HG03457 (cell line): ENCODE measurements around the gene PADI6.
"Not testable (repeated sequence)": the region's sequence is repeated elsewhere in the genome, so short reads cannot be mapped to it uniquely, and the experiment has no call there.

ENCODE experiments used
- ATAC-seq: cut with Tn5 transposase; IDR thresholded peaks from one replicate; pipeline ENCODE4 v1.9.1; 2021; ENCODE audit warnings: moderate number of reproducible peaks; ENCODE audit not compliant: unreplicated experiment

The PADI6 gene

GRCh38 chr1:17404034-17404684 lies 32.2 kb downstream of the PADI6 start:
- ATAC-seq = no peak

DNA sequence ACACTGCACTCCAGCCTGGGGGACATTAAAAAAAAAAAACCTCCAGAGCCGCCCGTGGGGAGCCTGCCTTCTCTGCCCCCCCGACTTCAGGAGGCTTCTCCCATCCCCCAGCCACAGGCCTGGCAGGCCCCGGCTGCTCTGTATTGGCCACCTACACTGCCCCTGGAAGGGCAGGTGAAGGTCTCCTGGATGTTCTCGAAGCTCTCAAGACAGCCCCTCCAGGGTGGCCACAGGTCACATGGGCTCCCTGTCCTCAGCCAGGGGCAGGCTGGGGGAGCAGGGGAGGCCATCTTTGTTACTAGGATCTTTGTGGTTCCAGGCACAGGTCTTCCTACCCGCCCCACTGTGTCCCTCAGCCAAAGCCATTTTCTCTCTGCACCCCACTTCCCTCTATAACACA lies 32.8 kb downstream of the PADI6 start:
- no peak for ATAC-seq

- no peak for ATAC-seq
Measured at GRCh38 chr1:17405898-17406759, 34.1 kb downstream of the PADI6 start.

DNA sequence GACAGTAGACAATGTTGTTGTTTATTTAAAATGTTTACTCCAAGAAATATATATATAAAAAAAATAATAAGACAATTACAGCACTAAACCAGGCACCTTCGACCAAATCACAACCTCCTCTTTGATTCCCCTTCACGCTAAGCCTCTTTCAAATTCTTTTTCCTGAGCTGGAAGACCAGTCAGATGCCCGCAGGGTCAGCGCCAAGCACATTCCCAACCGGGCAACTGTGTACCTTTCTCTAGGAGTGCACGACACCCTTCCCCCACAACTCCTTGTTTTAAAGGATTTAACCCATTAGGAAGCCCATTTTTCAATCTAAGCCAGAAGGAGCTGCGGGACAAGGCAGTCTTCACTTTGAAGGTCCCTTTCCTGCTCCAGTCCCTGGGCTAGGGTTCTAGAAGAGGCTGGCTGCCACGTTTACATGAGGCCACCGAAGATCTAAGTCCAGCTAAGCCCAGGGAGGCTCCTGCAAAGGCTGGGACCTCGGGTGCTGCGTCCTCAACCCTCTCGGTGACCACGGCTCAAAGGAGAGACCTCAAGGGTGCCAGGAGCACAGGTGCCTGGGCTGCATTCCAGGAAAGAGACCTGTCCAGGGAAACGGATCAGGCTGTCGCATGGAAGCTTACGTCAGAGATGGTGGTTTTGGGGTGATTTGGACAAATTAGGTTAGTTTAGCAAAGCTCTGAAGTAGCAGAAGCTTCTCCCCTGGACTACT lies 34.9 kb downstream of the PADI6 start:
- not testable (repeated sequence) for ATAC-seq

DNA sequence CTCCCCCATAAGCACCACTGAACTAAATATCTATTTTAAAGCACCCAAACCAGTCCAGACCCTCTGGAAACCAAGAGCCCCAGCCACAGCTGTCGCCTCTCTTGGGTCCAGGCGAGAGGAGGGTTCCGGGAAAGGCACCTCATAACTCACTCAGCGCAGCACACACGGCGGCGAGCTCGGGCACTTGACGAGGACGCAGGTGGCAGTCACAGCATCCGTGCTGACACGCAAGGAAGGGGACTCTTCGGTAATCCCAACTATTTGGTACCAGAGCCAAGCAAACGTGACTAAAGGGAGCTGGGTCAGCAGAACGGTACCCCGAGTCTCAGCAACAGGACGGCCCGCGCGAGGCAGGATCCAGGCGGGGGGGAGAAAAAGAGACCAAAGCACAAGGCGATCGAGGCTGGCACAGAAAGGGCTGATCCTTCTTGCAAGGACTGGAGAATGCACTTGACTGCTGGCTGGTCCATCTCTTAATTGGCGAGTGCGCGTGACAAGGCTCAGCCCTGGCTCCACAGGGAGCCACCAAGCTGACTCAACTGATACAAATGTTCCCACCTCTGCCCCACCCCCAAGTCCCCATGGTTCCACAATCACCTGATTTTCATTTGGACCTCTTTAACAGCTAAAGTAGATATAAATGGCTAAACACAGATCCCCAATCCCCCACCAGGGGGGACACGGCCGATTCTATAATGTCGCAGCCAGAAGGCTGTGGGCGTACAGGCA lies 36.0 kb downstream of the PADI6 start:
- not testable (repeated sequence) for ATAC-seq

- ATAC-seq = no peak
Measured at GRCh38 chr1:17409391-17409811, 37.4 kb downstream of the PADI6 start.

DNA sequence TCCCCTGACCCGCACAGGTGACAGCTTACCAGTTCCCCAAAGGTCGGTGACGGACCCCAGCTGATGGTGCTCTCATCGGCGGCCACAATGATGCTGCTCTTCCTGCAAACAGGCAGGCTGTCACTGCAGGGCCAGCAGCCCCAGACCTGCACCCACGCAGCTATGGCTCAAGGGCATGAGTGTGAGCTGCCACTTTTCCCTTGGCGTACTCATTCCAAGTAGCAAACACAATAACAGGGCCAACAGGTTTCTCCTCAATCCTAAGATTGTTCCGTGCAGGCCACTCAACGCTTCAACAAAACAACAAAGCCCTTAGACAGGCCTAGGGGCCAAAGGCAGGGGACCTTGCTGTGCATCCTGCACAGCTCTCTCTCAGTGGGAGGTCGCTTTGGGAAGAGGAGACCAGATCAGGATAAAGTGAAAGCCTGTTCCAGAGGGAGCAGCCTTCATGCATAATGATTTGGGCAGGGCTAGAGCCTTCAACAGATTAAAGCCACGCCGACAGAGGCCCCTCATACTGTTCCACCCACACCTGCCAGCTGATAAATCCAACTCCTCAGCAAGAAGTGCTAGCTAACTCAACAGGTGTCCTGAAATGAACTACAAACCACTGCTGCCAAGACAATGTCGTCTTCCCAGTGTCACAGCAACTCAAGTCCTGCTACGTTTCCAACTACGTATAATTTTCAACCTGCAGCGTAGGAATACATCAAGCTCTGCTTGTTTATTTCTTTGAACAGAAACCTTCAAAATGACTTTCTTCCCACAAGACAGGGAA lies 40.3 kb downstream of the PADI6 start:
- ATAC-seq = no peak

DNA sequence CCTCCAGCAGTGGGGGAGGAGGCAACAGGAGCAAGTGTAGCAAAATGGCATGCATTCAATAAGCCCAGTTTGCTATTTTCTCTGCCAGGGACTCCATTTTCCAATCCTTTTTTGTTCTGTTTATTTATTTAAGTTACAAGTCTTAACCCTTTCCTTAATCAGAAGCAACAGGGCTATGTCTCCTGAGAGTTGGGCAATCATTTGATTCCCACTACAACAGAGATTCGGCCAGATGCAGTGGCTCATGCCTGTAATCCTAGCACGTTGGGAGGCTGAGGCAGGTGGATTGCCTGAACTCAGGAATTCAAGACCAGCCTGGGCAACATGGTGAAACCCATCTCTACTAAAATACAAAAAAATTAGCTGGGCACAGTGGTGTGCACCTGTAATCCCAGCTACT lies 42.0 kb downstream of the PADI6 start:
- ATAC-seq = no peak

- no peak for ATAC-seq
Measured at GRCh38 chr1:17416389-17416788, 44.4 kb downstream of the PADI6 start.

GRCh38 chr1:17419626-17420328 lies 47.8 kb downstream of the PADI6 start:
- ATAC-seq = no peak

GRCh38 chr1:17420391-17420918 lies 48.5 kb downstream of the PADI6 start:
- no peak for ATAC-seq

DNA sequence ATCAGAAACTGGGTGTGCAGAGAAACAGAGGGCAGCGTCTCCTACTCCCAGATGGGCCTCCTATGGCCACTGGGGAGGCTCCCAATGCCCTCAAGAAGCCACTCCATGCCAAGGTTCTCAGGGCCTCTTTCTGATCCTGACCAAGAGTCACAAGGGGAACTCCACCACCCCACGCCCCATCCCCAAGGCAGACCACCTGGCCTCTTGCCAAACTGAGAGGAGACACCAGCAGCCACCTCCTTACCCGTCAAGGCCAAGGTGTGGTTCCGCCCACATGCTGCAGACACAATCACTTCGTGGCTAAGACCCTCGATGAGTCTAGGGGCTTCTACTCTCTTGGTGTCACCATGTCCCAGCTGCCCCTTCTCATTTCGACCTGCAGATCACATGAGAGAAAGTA lies 50.5 kb downstream of the PADI6 start:
- ATAC-seq = no peak

GRCh38 chr1:17423781-17424245 lies 51.8 kb downstream of the PADI6 start:
- no peak for ATAC-seq

GRCh38 chr1:17425806-17426600 lies 54.0 kb downstream of the PADI6 start:
- ATAC-seq = no peak

GRCh38 chr1:17427696-17428660 lies 56.0 kb downstream of the PADI6 start:
- ATAC-seq = no peak

DNA sequence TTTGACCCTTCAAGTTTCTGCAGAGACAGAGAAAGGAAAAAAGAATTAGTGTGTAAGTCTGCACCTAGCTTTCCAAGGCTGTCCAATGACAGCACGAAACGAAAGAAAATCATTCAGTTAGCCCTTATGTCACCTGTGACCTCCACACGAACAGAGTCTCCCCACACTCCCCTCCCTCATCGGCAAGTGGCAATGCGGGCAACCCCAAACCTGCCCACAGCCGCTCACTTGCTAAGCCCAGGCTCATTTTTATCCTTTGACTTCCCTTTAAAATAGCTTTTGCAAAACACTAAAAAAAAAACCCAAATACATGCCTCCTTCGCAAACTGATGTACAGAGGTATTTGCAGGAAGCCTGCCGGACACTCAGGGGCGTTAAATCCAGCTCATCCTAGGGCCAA lies 57.2 kb downstream of the PADI6 start:
- ATAC-seq = no peak

GRCh38 chr1:17432412-17432811 lies 60.4 kb downstream of the PADI6 start:
- ATAC-seq = no peak
